Testis (tissue), 2 donors: ENCODE data around the gene LY6G5B.

Experiments
- POLR2A ChIP-seq: fragments of 450-650 bp; IDR thresholded peaks from one replicate; pipeline ENCODE4 v1.6.1; 2017; ENCODE audit warnings: antibody characterized with exemption, mild to moderate bottlenecking, moderate library complexity
- TF ChIP-seq, protein P1 (sequence below), 3 experiments: fragments of 450-650 bp in 2 of 3; fragments of 200-600 bp in 1 of 3; sonication (generic) in 1 of 3; IDR thresholded peaks; one replicate each; pipeline ENCODE4 v1.5.1; 2016 to 2019; ENCODE audit warnings: antibody characterized with exemption in 3 of 3, mild to moderate bottlenecking in 2 of 3, moderate library complexity in 1 of 3

DNA sequence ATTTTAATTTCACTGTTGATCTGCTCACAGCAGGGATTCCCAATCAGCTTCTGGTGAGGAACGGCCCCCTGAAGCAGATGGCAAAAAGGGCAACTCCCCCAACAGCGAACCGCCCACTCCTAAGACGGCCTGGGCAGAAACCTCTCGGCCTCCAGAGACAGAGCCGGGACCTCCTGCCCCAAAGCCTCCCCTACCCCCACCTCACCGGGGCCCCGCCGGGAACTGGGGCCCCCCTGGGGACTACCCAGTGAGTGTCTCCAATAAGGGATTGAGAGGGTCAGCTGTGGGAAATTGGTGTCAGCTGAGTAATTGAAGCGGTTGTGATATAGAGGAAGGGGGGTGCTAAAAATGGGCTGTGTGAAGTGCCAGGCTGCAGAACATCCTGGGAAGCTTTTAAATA, 42.8 kb upstream of the LY6G5B start:
- TF ChIP-seq, protein P1, sequence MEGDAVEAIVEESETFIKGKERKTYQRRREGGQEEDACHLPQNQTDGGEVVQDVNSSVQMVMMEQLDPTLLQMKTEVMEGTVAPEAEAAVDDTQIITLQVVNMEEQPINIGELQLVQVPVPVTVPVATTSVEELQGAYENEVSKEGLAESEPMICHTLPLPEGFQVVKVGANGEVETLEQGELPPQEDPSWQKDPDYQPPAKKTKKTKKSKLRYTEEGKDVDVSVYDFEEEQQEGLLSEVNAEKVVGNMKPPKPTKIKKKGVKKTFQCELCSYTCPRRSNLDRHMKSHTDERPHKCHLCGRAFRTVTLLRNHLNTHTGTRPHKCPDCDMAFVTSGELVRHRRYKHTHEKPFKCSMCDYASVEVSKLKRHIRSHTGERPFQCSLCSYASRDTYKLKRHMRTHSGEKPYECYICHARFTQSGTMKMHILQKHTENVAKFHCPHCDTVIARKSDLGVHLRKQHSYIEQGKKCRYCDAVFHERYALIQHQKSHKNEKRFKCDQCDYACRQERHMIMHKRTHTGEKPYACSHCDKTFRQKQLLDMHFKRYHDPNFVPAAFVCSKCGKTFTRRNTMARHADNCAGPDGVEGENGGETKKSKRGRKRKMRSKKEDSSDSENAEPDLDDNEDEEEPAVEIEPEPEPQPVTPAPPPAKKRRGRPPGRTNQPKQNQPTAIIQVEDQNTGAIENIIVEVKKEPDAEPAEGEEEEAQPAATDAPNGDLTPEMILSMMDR (IDR thresholded peaks at IDR 0.05): no peak
- no peak for TF ChIP-seq POLR2A
